NCI-H526 (cell line): ENCODE results near the gene TEAD1.

ENCODE experiments used
- DNase-seq, 2 experiments: peaks; one replicate each; lab custom pipeline; 2025; lab: John Stamatoyannopoulos, UW

Gene TEAD1

DNA sequence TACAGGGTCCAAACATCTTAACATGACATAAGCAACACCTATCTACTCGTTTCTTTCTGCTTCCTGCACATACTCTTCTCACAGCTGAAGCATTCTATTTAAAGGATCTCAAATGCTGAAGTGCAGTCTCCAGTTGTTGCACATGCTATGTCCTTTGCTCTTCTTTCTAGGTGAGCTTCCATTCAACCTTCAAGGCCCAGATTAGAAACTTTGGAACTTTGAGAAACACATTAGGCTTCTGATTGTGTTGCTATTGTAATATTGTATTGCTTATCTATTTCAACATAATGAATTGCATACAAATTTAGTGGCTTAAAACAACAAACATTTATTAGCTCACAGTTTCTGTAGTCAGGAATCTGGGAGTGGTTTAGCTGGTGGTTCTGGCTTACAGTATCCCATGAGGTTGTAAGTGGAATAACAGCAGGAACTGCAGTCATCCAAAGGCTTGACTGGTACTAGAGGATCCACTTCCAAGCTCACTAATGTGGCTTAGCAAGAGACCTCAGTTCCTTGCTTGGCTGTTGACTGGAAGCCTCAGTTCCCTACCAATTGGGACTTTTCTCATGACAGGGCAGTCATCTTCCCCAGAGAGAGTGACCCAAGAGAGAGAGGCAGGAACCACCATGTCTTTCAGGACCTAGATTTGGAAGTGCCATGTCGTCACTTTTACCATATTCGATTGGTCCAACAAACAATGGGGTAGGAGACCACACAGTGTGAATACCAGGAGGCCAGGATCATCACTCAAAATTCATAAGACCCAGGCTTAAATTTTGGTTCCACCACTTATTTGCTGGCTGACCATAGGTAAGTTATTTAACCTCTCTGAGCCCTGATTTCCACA lies 307.7 kb downstream of the TEAD1 start:
- DNase-seq, result no peak

DNA sequence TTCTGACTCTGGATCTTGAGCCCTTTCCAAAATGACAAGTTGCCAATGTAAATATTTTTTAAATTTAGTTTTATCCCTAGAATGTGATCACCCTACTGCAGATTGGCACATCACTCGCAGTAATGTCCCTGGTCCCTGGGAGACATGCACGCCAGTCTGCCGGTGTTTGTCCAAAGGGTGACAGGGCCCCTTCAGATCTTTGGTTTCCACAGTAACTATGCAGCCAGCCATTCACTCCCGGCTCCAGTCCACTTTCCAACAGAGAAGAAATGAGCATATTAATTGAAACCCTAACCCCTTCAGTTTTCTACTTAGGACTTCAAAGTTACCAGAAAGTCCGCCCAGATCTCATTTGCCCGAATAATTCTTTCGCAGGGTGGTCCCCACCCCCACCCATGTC lies 309.1 kb downstream of the TEAD1 start:
- no peak for DNase-seq

DNA sequence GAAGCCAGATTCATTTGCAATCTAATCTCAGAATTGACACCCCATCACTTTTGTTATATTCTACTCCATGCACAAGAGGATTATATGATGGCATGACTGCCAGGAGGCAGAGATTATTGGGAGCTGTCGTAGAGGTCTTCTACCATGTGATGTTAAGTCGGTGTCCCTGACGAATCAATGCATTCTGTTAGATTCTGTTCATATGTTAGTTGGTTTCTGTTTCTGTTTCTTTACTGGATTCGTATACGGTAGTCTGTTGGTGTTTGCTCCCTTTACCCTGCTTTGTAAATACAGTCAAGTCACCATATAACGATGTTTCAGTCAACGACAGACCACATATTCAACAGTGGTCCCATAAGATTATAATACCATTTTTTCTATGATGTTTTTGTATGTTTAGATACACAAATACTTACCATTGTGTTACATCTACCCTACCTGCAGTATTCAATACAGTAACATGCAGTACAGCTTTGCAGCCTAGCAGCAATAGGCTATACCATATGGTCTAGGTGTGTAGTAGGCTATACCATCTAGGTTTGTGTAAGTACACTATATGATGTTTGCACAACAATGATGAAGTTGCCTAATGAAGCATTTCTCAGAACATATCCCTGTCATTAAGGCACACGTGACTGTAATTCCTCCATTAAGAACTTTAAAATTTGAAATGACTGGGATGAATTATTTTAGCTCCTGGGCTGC lies 312.1 kb downstream of the TEAD1 start:
- no peak for DNase-seq

DNA sequence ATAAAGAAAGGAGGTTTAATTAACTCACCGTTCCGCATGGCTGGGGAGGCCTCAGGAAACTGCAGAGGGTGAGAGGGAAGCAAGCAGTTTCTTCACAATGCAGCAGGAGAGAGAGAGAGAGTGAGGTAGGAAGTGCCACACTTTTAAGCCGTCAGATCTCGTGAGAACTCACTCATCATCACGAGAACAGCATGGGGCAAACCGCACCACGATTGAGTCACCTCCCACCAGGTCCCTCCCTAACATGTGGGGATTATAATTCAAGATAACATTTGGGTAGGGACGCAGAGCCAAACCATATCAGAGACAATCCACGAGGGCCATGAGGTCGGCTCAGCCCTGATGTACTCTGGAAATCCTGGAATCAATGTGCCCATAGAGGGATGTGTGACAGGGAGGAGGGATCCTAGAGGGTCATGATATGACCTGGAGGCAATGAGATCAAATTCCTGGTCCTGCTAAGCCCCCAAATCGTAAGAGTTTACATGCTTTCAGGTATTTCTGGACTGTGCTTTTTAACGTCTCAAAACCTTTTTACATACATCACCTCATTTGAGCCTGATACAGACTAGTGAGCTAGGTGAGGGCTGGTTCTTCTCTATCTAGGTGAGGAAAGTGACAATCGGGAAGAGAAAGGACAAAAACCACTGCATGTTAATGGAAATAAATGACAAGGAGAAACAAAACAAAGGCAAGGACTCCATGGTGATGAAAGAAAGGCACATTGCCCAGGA lies 315.4 kb downstream of the TEAD1 start:
- DNase-seq, result no peak

DNA sequence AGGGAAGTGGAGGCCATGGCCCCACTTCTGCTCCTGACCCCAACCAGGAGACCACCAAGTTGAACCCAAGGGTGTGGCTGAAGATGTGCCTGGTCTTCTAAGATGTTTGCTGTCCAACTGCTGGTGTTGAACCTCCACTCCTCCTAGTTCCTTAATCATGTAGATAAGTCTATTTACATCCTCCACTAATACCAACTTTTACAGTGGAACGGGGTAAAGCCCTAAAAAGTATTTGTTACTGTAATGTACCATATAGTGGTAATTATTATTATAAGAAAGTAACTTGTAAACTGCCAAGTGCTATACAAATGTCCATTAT lies 315.9 kb downstream of the TEAD1 start:
- no peak for DNase-seq

DNA sequence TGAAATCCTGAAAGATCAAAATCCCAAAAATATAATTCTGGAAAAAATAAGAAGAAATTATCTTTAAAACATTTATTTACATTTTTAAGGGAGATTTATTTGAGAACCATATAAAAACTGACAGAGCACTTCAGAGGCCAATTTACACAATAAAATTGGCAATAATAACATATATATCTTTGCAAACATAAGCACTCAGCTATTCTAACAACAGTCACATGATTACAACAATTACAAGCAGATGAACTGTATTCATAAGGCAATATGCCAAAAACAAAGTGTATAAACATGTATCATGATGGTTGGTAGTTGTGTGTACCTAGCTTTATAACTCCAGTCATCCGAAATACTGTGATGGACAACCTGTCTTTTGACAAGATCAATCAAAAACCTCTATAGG lies 317.2 kb downstream of the TEAD1 start:
- no peak for DNase-seq

DNA sequence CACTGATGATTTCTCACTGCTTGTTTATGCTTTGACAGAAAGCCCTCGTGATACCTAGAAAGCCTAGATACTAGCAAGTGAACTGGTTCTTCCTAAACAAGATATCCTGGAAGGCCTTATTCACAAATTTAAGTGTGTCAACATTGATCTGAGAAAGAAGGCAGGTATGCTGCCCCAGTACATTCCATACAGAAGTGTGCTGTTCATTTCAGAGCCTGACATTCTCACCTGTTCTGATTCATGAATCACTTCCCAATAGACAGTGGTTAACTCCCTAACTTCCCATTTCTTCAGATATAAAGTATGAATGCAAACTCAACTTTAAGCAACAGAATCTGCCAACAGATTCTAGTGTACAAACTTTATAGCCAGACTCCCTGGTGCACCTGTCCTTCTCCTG lies 319.4 kb downstream of the TEAD1 start:
- DNase-seq, result no peak
